SH-SY5Y (cell line): Measurements from ENCODE around the gene TACR2.

Experiments used
- GATA2 ChIP-seq: IDR thresholded peaks from 2 replicates; pipeline ENCODE4 v1.6.1; 2011; ENCODE audit warnings: mild to moderate bottlenecking, low read depth, low read length
- GATA3 ChIP-seq: IDR thresholded peaks from 2 replicates; pipeline ENCODE4 v1.6.1; 2011; ENCODE audit warnings: low read depth, mild to moderate bottlenecking, low read length, moderate library complexity

DNA sequence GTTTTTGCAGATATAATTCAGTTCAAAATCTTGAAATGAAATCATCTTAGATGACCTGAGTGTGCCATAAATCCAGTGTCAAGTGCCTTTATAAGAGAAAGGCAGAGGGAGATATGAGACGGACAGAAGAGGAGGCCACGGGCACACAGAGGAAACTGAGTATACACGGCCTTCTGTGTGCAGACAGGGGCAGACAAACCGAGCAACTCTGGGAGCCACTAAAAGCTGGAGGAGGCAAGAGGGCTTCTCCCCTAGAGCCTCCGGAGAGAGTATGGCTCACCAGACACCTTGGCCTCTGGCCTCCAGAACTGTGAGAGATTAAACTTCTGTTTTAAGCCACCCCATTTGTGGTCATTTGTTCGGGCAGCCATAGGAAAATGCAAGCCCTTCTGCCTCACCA, 47.2 kb upstream of the TACR2 start:
- no peak for TF ChIP-seq GATA2
- no peak for TF ChIP-seq GATA3
